Measurements from ENCODE around the gene HBQ1.
"Not testable (repeated sequence)": the region's sequence is repeated elsewhere in the genome, so short reads cannot be mapped to it uniquely, and the experiment has no call there.

Gene HBQ1

GRCh38 chr16:160691-161190, 19.5 kb upstream of the HBQ1 start:
- DNase-seq (ENCODE audit: low read depth) = no peak
- H3K4me3 ChIP-seq (ENCODE audit: low read depth, low read length) = no peak overlapping the region
- no peak for TF ChIP-seq CTCF (conservative IDR thresholded peaks at IDR 0.05; ENCODE audit: low read depth, low read length)

- no peak for DNase-seq (ENCODE audit: low read depth)
- TF ChIP-seq CTCF (conservative IDR thresholded peaks at IDR 0.05; ENCODE audit: low read depth, low read length) = no peak
- no peak overlapping the region for H3K4me3 ChIP-seq (ENCODE audit: low read depth, low read length)
These were observed 17.8 kb upstream of the HBQ1 start for GRCh38 chr16:162271-162991.

GRCh38 chr16:163139-163538, 17.1 kb upstream of the HBQ1 start:
- not testable (repeated sequence) for H3K4me3 ChIP-seq (ENCODE audit: low read depth, low read length); DNase-seq (ENCODE audit: low read depth)

- not testable (repeated sequence) for DNase-seq (ENCODE audit: low read depth)
These were observed 16.6 kb upstream of the HBQ1 start for GRCh38 chr16:163696-164095.

GRCh38 chr16:164134-164823, 16.0 kb upstream of the HBQ1 start:
- not testable (repeated sequence) for DNase-seq (ENCODE audit: low read depth); H3K4me3 ChIP-seq (ENCODE audit: low read depth, low read length)

More at GRCh38 chr16:163696-164095, 16.6 kb upstream of the HBQ1 start:
- not testable (repeated sequence) for H3K4me3 ChIP-seq (ENCODE audit: low read depth, low read length)

- no peak for TF ChIP-seq CTCF (conservative IDR thresholded peaks at IDR 0.05; ENCODE audit: low read depth, low read length)
- no peak overlapping the region for H3K4me3 ChIP-seq (ENCODE audit: low read depth, low read length)
- DNase-seq (ENCODE audit: low read depth) = no peak
These were observed 15.3 kb upstream of the HBQ1 start for GRCh38 chr16:164827-165538.

GRCh38 chr16:165539-166374, 14.5 kb upstream of the HBQ1 start, which contains the start of gene HBM:
TSS of gene HBM (plus strand) at chr16:165978. CDS start at chr16:165998, 20 bp downstream.
- DNase-seq (ENCODE audit: low read depth) = no peak
- H3K4me3 ChIP-seq (ENCODE audit: low read depth, low read length) = no peak within 1 kb of the TSS
- no peak for TF ChIP-seq CTCF (conservative IDR thresholded peaks at IDR 0.05; ENCODE audit: low read depth, low read length)
